ENCODE data around the gene C2orf74.

DNA sequence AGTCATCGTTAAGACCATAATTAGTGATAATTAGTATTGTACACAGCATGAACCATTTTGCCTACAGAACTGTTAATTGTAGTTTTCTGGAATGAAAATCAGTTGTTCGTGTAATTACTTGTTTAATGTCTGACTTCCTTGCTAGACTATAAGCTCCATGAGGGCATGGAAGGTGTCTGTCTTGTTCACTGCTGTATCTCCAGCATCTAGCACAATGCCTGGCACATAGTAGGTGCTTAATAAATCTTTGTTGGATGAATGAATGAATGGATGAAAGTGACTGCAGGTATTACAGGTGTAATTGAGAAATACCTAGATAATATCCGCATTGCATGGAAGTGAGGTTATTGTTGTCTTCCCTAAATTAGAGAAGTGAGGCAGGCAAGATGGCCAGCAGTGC is 21.8 kb downstream of the C2orf74 start:
- TF ChIP-seq CTCF (IDR thresholded peaks at IDR 0.05) = no peak
- no peak for TF ChIP-seq ZFX (IDR thresholded peaks at IDR 0.05; ENCODE audit: borderline replicate concordance)

Measured in 22Rv1 (cell line).